ENCODE data around the gene TSPAN14. TPM values are rescaled to one million over a fixed set of nuclear protein-coding genes. Genes with fewer than 3 reads are reported as not detected.

Gene TSPAN14
- total RNA-seq, 4 donors from 2014 or later, result 61.6 to 83.4 (median 77.9) TPM

DNA sequence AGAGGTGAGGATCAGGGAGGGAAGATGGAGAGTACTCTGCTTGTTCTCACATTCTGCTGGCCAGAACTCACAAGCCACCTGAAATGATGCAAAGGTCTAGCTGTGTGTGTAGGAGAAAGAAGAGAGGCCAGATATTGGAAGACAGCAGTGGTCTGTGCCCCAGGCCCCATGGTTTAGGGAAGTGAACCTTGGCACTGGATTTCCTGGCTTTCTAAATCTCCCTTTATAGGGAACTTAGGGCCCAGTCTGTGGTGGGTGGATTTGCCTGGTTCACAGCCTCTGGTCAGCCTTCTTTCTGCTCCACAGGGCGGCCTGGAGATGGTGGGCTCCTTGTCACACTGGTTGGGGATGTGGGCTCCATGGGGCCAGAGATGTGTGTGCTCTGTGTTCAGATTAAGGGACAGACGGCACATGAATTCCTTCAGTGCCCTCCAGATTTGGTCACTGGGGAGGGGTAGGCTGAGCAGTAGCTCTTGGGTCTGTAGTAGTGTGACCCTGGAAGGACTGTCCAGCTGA is 74.1 kb downstream of the TSPAN14 start:
- H3K4me3 ChIP-seq (replicated peaks in 1 of 3), result no peak overlapping the region
- intact Hi-C loops (cut with DNase I), result no loop called here
- H3K9me3 ChIP-seq, result no peaks in the 10 kb centered on the region
- TF ChIP-seq, protein P1, sequence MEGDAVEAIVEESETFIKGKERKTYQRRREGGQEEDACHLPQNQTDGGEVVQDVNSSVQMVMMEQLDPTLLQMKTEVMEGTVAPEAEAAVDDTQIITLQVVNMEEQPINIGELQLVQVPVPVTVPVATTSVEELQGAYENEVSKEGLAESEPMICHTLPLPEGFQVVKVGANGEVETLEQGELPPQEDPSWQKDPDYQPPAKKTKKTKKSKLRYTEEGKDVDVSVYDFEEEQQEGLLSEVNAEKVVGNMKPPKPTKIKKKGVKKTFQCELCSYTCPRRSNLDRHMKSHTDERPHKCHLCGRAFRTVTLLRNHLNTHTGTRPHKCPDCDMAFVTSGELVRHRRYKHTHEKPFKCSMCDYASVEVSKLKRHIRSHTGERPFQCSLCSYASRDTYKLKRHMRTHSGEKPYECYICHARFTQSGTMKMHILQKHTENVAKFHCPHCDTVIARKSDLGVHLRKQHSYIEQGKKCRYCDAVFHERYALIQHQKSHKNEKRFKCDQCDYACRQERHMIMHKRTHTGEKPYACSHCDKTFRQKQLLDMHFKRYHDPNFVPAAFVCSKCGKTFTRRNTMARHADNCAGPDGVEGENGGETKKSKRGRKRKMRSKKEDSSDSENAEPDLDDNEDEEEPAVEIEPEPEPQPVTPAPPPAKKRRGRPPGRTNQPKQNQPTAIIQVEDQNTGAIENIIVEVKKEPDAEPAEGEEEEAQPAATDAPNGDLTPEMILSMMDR (IDR thresholded peaks at IDR 0.05), result no peak
- peaks cover 0 to 21% of the 10 kb centered on the region in 2 donors for H3K4me1 ChIP-seq
- WGBS, 2 donors, result 100% methylated on average over 2 of the region's 2 CpGs
- no peaks in the 10 kb centered on the region for H3K36me3 ChIP-seq
- H3K27ac ChIP-seq, result no peak overlapping the region
- no peaks in the 10 kb centered on the region for H3K27me3 ChIP-seq
- DNase-seq, result no peak

DNA sequence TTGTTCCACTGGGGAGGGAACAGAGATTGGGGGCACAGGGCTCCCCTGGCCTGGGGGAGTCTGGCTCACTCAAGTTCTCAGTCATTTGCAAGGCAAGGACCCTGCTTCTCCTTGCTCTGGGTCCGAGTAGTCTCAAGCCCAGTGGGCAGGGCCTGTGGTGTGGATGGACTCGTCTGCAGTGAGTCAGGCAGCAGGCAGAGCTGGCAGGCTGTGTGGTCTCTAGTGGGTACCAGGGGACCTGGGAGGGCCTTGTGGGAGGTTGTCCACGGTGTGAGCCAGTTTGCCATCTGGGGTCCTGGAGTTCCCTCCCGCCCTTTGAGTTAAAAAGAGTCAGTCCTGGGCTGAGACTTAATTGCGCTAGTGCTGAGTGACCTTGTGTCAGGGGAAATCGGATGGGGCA is 74.8 kb downstream of the TSPAN14 start:
- WGBS, 2 donors, result 85 to 86% methylated on average over 5 to 6 of the region's 6 CpGs
- H3K27ac ChIP-seq, result peak overlapping the region in 1 of 3 donors; percentile 1

DNA sequence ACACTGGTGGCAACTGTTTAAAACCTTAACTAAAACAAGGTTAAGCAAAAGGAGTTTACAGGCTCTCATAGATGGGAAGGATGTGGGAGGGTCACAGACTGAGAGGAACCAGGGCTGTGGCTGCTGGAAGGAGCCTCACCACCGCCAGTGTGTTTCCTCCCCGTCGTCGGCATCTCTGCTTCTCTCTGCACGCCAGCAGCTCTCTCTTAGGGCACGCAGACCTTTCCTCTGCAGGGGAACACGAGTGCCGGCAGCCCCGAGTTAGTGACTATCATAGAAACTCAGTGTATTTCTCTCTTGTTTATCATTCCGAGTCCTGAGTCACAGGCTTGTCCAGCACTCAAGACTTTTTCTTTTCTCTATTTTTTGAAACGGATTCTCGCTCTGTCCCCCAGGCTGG is 75.5 kb downstream of the TSPAN14 start:
- 69 to 78% methylated on average over 12 of the region's 12 CpGs for WGBS, 2 donors

More for the DNA sequence above, 74.8 kb downstream of the TSPAN14 start:
- no peak for TF ChIP-seq POLR2A (IDR thresholded peaks at IDR 0.05)
- TF ChIP-seq, protein P1 (IDR thresholded peaks at IDR 0.05), result no peak
- Histone ChIP-seq H3K36me3 (no peaks in the 10 kb centered on the region), H3K4me3 (replicated peaks in 1 of 3) (no peak overlapping the region), H3K9me3 (no peaks in the 10 kb centered on the region), H3K27me3 (no peaks in the 10 kb centered on the region), H3K4me1 (peaks cover 0 to 17% of the 10 kb centered on the region in 2 donors)
- intact Hi-C loops (cut with DNase I), result no loop called here
- DNase-seq, result no peak

DNA sequence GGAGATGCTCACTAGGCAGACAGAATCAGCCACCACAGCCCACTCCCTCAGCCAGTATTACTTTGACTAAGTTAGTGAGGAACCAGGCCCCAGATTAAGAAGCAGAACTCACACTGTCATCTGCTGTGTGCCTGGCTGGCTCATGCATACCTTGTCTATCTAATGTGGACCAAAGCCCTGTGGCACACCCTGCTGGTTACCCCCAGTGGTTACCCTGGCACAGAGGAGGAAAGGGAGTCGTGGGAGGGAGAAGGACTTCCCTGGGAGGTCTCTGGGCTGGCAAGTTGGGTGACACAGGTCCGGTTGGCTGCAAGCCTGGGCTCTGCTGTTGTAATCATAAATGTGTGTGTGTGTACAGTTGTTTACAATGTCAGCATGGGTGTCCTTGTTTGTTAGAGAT is 76.1 kb downstream of the TSPAN14 start:
- intact Hi-C loops (cut with DNase I), result no loop called here
- peaks cover 0 to 11% of the 10 kb centered on the region in 2 donors for H3K4me1 ChIP-seq
- H3K4me3 ChIP-seq (replicated peaks in 1 of 3), result no peak overlapping the region
- DNase-seq, result peak in 1 of 2 donors; percentile 30
- H3K9me3 ChIP-seq, result no peaks in the 10 kb centered on the region
- no peak for TF ChIP-seq POLR2A (IDR thresholded peaks at IDR 0.05)
- TF ChIP-seq, protein P1 (IDR thresholded peaks at IDR 0.05), result peak in 1 of 6 experiments; percentile 12
- WGBS, 2 donors, result 41 to 70% methylated on average over 2 of the region's 2 CpGs
- H3K36me3 ChIP-seq, result no peaks in the 10 kb centered on the region
- H3K27me3 ChIP-seq, result no peaks in the 10 kb centered on the region
- no peak overlapping the region for H3K27ac ChIP-seq

More for the DNA sequence above, 75.5 kb downstream of the TSPAN14 start:
- Histone ChIP-seq H3K4me1 (peaks cover 0 to 11% of the 10 kb centered on the region in 2 donors), H3K36me3 (no peaks in the 10 kb centered on the region), H3K9me3 (no peaks in the 10 kb centered on the region), H3K4me3 (replicated peaks in 1 of 3) (no peak overlapping the region), H3K27me3 (no peaks in the 10 kb centered on the region), H3K27ac (no peak overlapping the region)
- no peak for DNase-seq
- TF ChIP-seq POLR2A (IDR thresholded peaks at IDR 0.05), result no peak
- TF ChIP-seq, protein P1 (IDR thresholded peaks at IDR 0.05), result no peak
- intact Hi-C loops (cut with DNase I), result no loop called here

DNA sequence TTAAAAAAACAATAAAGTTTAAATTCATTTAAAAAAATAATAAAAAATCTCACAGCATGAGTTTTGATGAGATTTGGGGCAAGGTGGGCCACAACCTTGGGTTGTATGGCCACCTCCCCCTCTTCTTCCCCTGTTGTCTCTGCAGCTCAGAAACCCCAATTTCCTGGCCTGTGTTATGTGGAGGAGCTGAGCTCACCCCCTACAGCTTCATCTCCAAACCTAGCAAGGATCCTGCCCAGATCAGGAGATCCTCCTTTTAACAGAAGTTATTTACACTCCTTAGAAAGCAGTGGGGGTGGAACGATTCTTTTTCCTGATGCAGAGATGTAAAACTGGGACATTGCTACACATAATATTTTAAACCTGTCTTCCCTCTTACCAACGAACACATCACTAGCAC is 76.7 kb downstream of the TSPAN14 start:
- 42 to 60% methylated on average over 2 of the region's 2 CpGs for WGBS, 2 donors
- Histone ChIP-seq H3K27ac (no peak overlapping the region), H3K4me3 (replicated peaks in 1 of 3) (no peak overlapping the region), H3K36me3 (no peaks in the 10 kb centered on the region), H3K27me3 (no peaks in the 10 kb centered on the region), H3K9me3 (no peaks in the 10 kb centered on the region), H3K4me1 (peaks cover 0 to 11% of the 10 kb centered on the region in 2 donors)
- intact Hi-C loops (cut with DNase I), result no loop called here
- TF ChIP-seq POLR2A (IDR thresholded peaks at IDR 0.05), result no peak
- TF ChIP-seq, protein P1 (IDR thresholded peaks at IDR 0.05), result no peak
- no peak for DNase-seq
